Measurements from ENCODE around the gene HLA-A.

- no peak for TF ChIP-seq CTCF (IDR thresholded peaks at IDR 0.05)
- TF ChIP-seq EP300 (IDR thresholded peaks at IDR 0.05): no peak
- TF ChIP-seq POLR2A (IDR thresholded peaks at IDR 0.05): no peak
Measured at GRCh38 chr6:29976253-29976587, 33.9 kb downstream of the HLA-A start.
